Ovary (tissue), 10 donors: ENCODE results near the gene SLC30A5. TPM values are rescaled to one million over a fixed set of nuclear protein-coding genes. Genes with fewer than 3 reads are reported as not detected.
"Not testable (repeated sequence)": the region's sequence is repeated elsewhere in the genome, so short reads cannot be mapped to it uniquely, and the experiment has no call there.

Experiments
- DNase-seq, 5 donors: peaks; one replicate each; pipeline ENCODE4 v3.0.0-alpha.2; 2019 to 2020
- H3K27ac ChIP-seq, 2 donors: fragments of 200-600 bp; one replicate each; pipeline versions ENCODE4 v1.5.1 to v1.8.0; 2019 to 2022
- H3K27me3 ChIP-seq: fragments of 200-600 bp; one replicate; pipeline ENCODE4 v1.8.0; 2022
- H3K36me3 ChIP-seq: fragments of 200-600 bp; sonication (generic); one replicate; pipeline ENCODE4 v1.5.1; 2019
- H3K4me1 ChIP-seq: one replicate; pipeline ENCODE4 v1.8.1; 2013; ENCODE audit warnings: mild to moderate bottlenecking, moderate library complexity; ENCODE audit not compliant: insufficient read depth
- H3K4me3 ChIP-seq: fragments of 200-600 bp; sonication (generic); one replicate; pipeline ENCODE4 v1.5.1; 2017
- H3K9me3 ChIP-seq, 2 donors: fragments of 200-600 bp in 1 of 2; sonication (generic) in 1 of 2; one replicate each; pipeline versions ENCODE4 v1.5.1 to v1.8.1; 2013 to 2019; ENCODE audit warnings: mild to moderate bottlenecking in 1 of 2, moderate library complexity in 1 of 2
- EP300 ChIP-seq: sonication (generic); formaldehyde crosslinking; IDR thresholded peaks from one replicate; pipeline ENCODE4 v1.6.1; 2017; ENCODE audit warnings: antibody characterized with exemption
- POLR2A ChIP-seq: fragments of 450-650 bp; IDR thresholded peaks from one replicate; pipeline ENCODE4 v1.6.1; 2017; ENCODE audit warnings: antibody characterized with exemption, mild to moderate bottlenecking, moderate library complexity
- WGBS, 3 donors: extraction: QIAGEN DNeasy Blood & Tissue Kit in 1 of 3; methylation state at CpG; one replicate each; pipeline versions ENCODE4 v1.1.5 to v1.1.7; 2013 to 2017; 5-methylcytosine and 5-hydroxymethylcytosine counted together
- intact Hi-C, 4 donors: fragments of 100-400 bp; cut with DNase I; formaldehyde crosslinking; loops; one replicate each; pipeline versions ENCODE4 v1.11.0 to v1.15.1; 2022 to 2023
- long read RNA-seq, 3 donors: library from polyadenylated mRNA in 2 of 3; unstranded in 2 of 3; transcript quantifications; one replicate each; pipeline ENCODE4 v2.0.0 and lab custom pipeline, GENCODE V29; 2021 to 2026
- polyA plus RNA-seq, 2 donors: library from polyadenylated mRNA; stranded (reverse); fragments of 200-250 nt in 1 of 2; fragments of 350-450 nt in 1 of 2; fragmentation: Illumina TruSeq in 1 of 2; extraction: RNeasy Lipid Tissue Mini Kit (QIAGEN cat#74804) in 1 of 2; gene quantifications; one replicate each; pipeline ENCODE4 v1.2.3, GENCODE V29; 2013 to 2014
- total RNA-seq, 7 donors: library from RNA; depleted of rRNA in 2 of 7; stranded (reverse); fragments of >200 nt in 2 of 7; fragmentation: NEBNext Ultra II Directional in 3 of 7; extraction: Animal tissue kit (Norgen Biotek cat#: 25700) in 3 of 7; gene quantifications; one replicate each; pipeline versions ENCODE4 v1.1.0 to v1.2.4, GENCODE V29; 2016 to 2023
- TF ChIP-seq, protein P1 (sequence below), 3 donors: fragments of 450-650 bp in 2 of 3; fragments of 200-600 bp in 1 of 3; IDR thresholded peaks; one replicate each; pipeline versions ENCODE4 v1.5.1 to v1.8.0; 2016 to 2022; ENCODE audit warnings: antibody characterized with exemption in 3 of 3, mild to moderate bottlenecking in 1 of 3
- donor health status: DM: no; HTN: no; CAD: no; lungs with moderate emphysema.
- donor health status: DM: no; HTN: no; CAD: no.
- donor health status: Bipolar disorder and iron deficiency.
- donor health status: DM: yes; HTN: yes; CAD: no.
- donor health status: DM: no; HTN: no; CAD: no.
- donor health status: DM: yes; HTN: yes; CAD: no.

SLC30A5 gene
- total RNA-seq (10 to 100 TPM; 34.9 to 61.5 (median 46.5) TPM), polyA plus RNA-seq (10 to 100 TPM; 25.6 to 36.8 TPM)
- long read RNA-seq, donor 1, full-length matches to known transcripts: 8 of 15 reads
- long read RNA-seq, donor 1, partial matches to known transcripts: 2 of 15 reads
- long read RNA-seq, donor 1, other reads (novel, unspliced or antisense): 5 of 15 reads
- long read RNA-seq, donor 2, full-length matches to known transcripts: 8 of 8 reads
- long read RNA-seq, donor 2, partial matches to known transcripts: 0 of 8 reads
- long read RNA-seq, donor 2, other reads (novel, unspliced or antisense): 0 of 8 reads
- long read RNA-seq, donor 3, full-length matches to known transcripts: 79 of 116 reads
- long read RNA-seq, donor 3, partial matches to known transcripts: 3 of 116 reads
- long read RNA-seq, donor 3, other reads (novel, unspliced or antisense): 34 of 116 reads

GRCh38 chr5:69093771-69094482 lies at the start of gene SLC30A5:
TSS of gene SLC30A5 (plus strand) at chr5:69094014. CDS start at chr5:69094256, 242 bp downstream.
- H3K27ac ChIP-seq: peak within 1 kb of the TSS; percentile 63 to 86
- intact Hi-C loops: loop anchor here in 1 of 4 donors (2.0 to 10.0 kb wide), 2 partner anchors 45 to 241 kb away; partner anchors contain the start of gene CCDC125
- H3K27me3 ChIP-seq: no peaks in the 10 kb centered on the region
- WGBS, 3 donors: 0% methylated on average over 58 to 79 of the region's 79 CpGs
- no peaks in the 10 kb centered on the region for H3K9me3 ChIP-seq
- peak; percentile 98 to 99 (median 99) for DNase-seq
- no peaks in the 10 kb centered on the region for H3K36me3 ChIP-seq
- H3K4me3 ChIP-seq: peak within 1 kb of the TSS; percentile 80
- H3K4me1 ChIP-seq: peaks cover 2% of the 10 kb centered on the region
- no peak for TF ChIP-seq EP300
- peak; percentile 74 for TF ChIP-seq POLR2A
- TF ChIP-seq, protein P1, sequence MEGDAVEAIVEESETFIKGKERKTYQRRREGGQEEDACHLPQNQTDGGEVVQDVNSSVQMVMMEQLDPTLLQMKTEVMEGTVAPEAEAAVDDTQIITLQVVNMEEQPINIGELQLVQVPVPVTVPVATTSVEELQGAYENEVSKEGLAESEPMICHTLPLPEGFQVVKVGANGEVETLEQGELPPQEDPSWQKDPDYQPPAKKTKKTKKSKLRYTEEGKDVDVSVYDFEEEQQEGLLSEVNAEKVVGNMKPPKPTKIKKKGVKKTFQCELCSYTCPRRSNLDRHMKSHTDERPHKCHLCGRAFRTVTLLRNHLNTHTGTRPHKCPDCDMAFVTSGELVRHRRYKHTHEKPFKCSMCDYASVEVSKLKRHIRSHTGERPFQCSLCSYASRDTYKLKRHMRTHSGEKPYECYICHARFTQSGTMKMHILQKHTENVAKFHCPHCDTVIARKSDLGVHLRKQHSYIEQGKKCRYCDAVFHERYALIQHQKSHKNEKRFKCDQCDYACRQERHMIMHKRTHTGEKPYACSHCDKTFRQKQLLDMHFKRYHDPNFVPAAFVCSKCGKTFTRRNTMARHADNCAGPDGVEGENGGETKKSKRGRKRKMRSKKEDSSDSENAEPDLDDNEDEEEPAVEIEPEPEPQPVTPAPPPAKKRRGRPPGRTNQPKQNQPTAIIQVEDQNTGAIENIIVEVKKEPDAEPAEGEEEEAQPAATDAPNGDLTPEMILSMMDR (IDR thresholded peaks at IDR 0.05): peak; percentile 85 to 93 (median 92)

DNA sequence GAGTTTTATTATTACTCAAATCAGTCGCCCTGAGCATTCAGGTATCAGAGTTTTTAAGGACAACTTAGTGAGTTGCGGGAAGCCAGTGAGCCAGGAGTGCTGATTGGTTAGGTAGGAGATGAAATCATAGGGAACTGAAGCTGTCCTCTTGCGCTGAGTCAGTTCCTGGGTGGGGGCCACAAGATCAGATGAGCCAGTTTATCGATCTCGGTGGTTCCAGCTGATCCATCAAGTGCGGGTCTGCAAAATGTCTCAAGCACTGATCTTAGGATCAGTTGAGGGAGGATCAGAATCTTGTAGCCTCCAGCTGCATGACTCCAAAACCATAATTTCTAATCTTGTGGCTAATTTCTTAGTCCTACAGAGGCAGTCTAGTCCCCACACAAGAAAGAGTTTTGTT lies 48.6 kb upstream of the SLC30A5 start:
- H3K27ac ChIP-seq, H3K4me3 ChIP-seq, H3K9me3 ChIP-seq, intact Hi-C loops, H3K27me3 ChIP-seq, H3K36me3 ChIP-seq, H3K4me1 ChIP-seq, DNase-seq: not testable (repeated sequence)
- whole genome bisulfite sequencing, 3 donors: 94 to 95% (median 94%) methylated on average over 6 of the region's 6 CpGs

DNA sequence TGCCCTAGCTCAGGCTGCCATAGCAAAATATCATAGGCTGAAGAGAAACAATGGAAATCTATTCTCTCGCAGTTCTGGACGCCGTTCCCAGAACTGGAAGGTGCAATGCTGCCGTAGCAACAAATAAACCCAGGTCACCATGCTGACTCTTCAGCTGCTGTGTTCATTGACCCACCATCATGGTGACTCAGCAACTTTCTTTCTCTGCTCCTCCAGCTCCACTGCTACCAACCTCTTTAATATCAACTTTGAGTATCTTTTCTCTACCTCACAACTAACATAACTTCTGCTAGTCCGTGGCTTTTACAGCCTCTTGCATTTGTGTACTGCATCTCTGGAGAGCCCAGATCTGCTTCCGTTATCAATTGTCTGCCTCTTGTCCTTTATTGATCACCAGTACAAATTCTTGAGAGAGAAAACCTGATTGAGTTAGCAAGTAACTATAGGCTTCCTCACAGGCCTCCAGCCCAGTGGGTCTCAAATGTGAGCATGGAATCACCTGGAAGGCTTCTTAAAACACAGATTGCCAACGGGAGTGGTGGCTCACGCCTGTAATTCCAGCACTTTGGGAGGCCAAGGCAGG lies 47.3 kb upstream of the SLC30A5 start:
- intact Hi-C loops: no loop called here
- H3K27ac ChIP-seq: no peak overlapping the region
- no peak for TF ChIP-seq EP300
- TF ChIP-seq, protein P1 (IDR thresholded peaks at IDR 0.05): no peak
- TF ChIP-seq POLR2A: no peak

DNA sequence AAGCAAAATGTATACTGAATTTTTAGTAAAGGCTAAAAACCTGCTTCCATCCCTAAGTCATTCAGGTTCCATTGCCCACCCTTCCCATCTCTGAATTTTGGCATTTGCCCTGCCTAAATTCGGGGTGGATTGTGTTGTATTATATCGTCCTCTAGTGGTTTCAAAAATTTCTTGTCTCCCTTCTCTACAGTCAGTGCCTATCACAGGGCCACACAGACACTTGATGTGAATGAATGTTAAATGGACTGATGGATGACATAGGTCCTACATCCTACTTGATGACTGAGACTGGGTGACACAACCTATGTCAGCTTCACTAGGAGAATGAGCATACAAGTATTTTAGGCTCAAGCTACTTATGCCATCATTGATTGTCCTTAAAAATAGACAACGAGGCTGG lies 45.6 kb upstream of the SLC30A5 start:
- TF ChIP-seq POLR2A (no peak), EP300 (no peak)
- TF ChIP-seq, protein P1 (IDR thresholded peaks at IDR 0.05): no peak
- no peak for DNase-seq
- intact Hi-C loops: loop anchor here in 1 of 4 donors (2.0 kb wide), 1 partner anchor 45 kb away; no protein-coding TSS in a partner anchor

More for the DNA sequence above, 47.3 kb upstream of the SLC30A5 start:
- Histone ChIP-seq H3K36me3 (no peaks in the 10 kb centered on the region), H3K9me3 (no peaks in the 10 kb centered on the region), H3K4me1 (no peaks in the 10 kb centered on the region), H3K4me3 (no peak overlapping the region), H3K27me3 (no peaks in the 10 kb centered on the region)
- no peak for DNase-seq
- 92 to 95% (median 94%) methylated on average over 8 of the region's 8 CpGs for WGBS, 3 donors

More for the DNA sequence above, 45.6 kb upstream of the SLC30A5 start:
- Histone ChIP-seq H3K27me3 (no peaks in the 10 kb centered on the region), H3K27ac (no peak overlapping the region), H3K36me3 (no peaks in the 10 kb centered on the region), H3K9me3 (no peaks in the 10 kb centered on the region), H3K4me3 (no peak overlapping the region), H3K4me1 (no peaks in the 10 kb centered on the region)
- 29 to 48% (median 43%) methylated on average over 3 of the region's 3 CpGs for WGBS, 3 donors
